ENCODE measurements around the gene LDLRAD4. TPM values are rescaled to one million over a fixed set of nuclear protein-coding genes. Genes with fewer than 3 reads are reported as not detected.

Gene LDLRAD4
- polyA plus RNA-seq, 1 of the 3 experiments (the other 2 are of a cell fraction), result 0.16 TPM

- TF ChIP-seq CTCF (IDR thresholded peaks at IDR 0.05), result no peak
- Histone ChIP-seq H3K36me3 (replicated peaks in 1 of 2; ENCODE audit: control insufficient read depth in 1 of 2, insufficient read depth in 2 of 2, low read length in 1 of 2) (no peaks in the 10 kb centered on the region), H3K27me3 (ENCODE audit: insufficient read depth) (no peaks in the 10 kb centered on the region), H3K4me1 (ENCODE audit: control insufficient read depth in 1 of 2, insufficient read depth in 2 of 2, low read depth in 1 of 2, low read length in 1 of 2) (peaks cover 0 to 34% of the 10 kb centered on the region in 2 experiments; a peak in 1 of 4 replicates), H3K9me3 (no peaks in the 10 kb centered on the region), H3K27ac (ENCODE audit: low read depth in 2 of 2, low read length in 1 of 2) (no peak overlapping the region), H3K4me3 (ENCODE audit: low read depth in 2 of 2, low read length in 1 of 2) (no peak overlapping the region), H3F3A (replicated peaks; ENCODE audit: insufficient read depth) (peaks cover 2% of the 10 kb centered on the region), H3K9ac (no peak overlapping the region), H4K20me1 (ENCODE audit: insufficient read depth) (no peaks in the 10 kb centered on the region), H2AFZ (ENCODE audit: low read depth) (no peak overlapping the region), H3K79me2 (ENCODE audit: insufficient read depth) (no peaks in the 10 kb centered on the region), H3K9me2 (no peaks in the 10 kb centered on the region), H3K4me2 (no peak overlapping the region)
- POLR2A ChIA-PET, result no interaction called here
- DNase-seq, result no peak
- CTCF ChIA-PET, result interaction anchor here (1.2 kb wide), 1 partner anchor 41 kb away, joined by 3 read pairs; no protein-coding TSS in a partner anchor
- WGBS (ENCODE audit: low lambda C conversion rate), result 78% methylated on average over 3 of the region's 3 CpGs
These were observed 223.2 kb downstream of the LDLRAD4 start for GRCh38 chr18:13441736-13442135.

- Histone ChIP-seq H3K4me1 (ENCODE audit: control insufficient read depth in 1 of 2, insufficient read depth in 2 of 2, low read depth in 1 of 2, low read length in 1 of 2) (peaks cover 3 to 37% of the 10 kb centered on the region in 2 experiments; a peak in 1 of 4 replicates), H3F3A (replicated peaks; ENCODE audit: insufficient read depth) (no peaks in the 10 kb centered on the region), H4K20me1 (ENCODE audit: insufficient read depth) (no peaks in the 10 kb centered on the region), H3K36me3 (replicated peaks in 1 of 2; ENCODE audit: control insufficient read depth in 1 of 2, insufficient read depth in 2 of 2, low read length in 1 of 2) (no peaks in the 10 kb centered on the region), H3K9me2 (no peaks in the 10 kb centered on the region), H3K4me3 (ENCODE audit: low read depth in 2 of 2, low read length in 1 of 2) (no peak overlapping the region), H3K27me3 (ENCODE audit: insufficient read depth) (no peaks in the 10 kb centered on the region), H3K79me2 (ENCODE audit: insufficient read depth) (no peaks in the 10 kb centered on the region), H3K9ac (no peak overlapping the region), H3K9me3 (no peaks in the 10 kb centered on the region), H2AFZ (ENCODE audit: low read depth) (no peak overlapping the region), H3K4me2 (no peak overlapping the region), H3K27ac (ENCODE audit: low read depth in 2 of 2, low read length in 1 of 2) (no peak overlapping the region)
- CTCF ChIA-PET, result no interaction called here
- TF ChIP-seq EP300 (IDR thresholded peaks at IDR 0.05; ENCODE audit: borderline replicate concordance in 1 of 2, low read depth in 1 of 2, low read length in 1 of 2) (no peak), SIN3A (IDR thresholded peaks at IDR 0.05; ENCODE audit: borderline replicate concordance, low read depth, low read length) (no peak), GABPA (IDR thresholded peaks at IDR 0.05; ENCODE audit: low read depth) (no peak), USF1 (IDR thresholded peaks at IDR 0.05; ENCODE audit: borderline replicate concordance, low read depth) (no peak), MAX (IDR thresholded peaks at IDR 0.05; ENCODE audit: low read depth) (no peak), MXI1 (IDR thresholded peaks at IDR 0.05; ENCODE audit: low read depth, low read length) (no peak), CTCF (IDR thresholded peaks at IDR 0.05) (no peak), POLR2AphosphoS5 (IDR thresholded peaks at IDR 0.05; ENCODE audit: low read depth, low read length) (no peak), RAD21 (IDR thresholded peaks at IDR 0.05; ENCODE audit: low read length) (no peak), RCOR1 (IDR thresholded peaks at IDR 0.05; ENCODE audit: low read length) (no peak)
- DNase-seq, result no peak
- POLR2A ChIA-PET, result no interaction called here
- WGBS (ENCODE audit: low lambda C conversion rate), result 74% methylated on average over 8 of the region's 17 CpGs
These were observed 223.9 kb downstream of the LDLRAD4 start for GRCh38 chr18:13442451-13442850.

Data from SK-N-SH (cell line).